Fibroblast of villous mesenchyme (primary cell): Measurements from ENCODE around the gene HOXB9. TPM values are rescaled to one million over a fixed set of nuclear protein-coding genes. Genes with fewer than 3 reads are reported as not detected.

Source experiments
- DNase-seq: peaks from one replicate; pipeline ENCODE4 v3.0.0-alpha.2; 2010; ENCODE audit warnings: low read depth
- H3K4me3 ChIP-seq: 2 replicates; pipeline ENCODE4 v1.5.1; 2011; ENCODE audit warnings: low read depth, mild to moderate bottlenecking, low read length
- CTCF ChIP-seq: IDR thresholded peaks from 2 replicates; pipeline ENCODE4 v1.5.1; 2012; ENCODE audit warnings: low read depth, mild to moderate bottlenecking, low read length; ENCODE audit not compliant: insufficient read depth
- total RNA-seq: library from RNA; depleted of rRNA; stranded (reverse); fragments of >200 nt; gene quantifications from 2 replicates; pipeline ENCODE4 v1.2.3, GENCODE V29; 2012

Gene HOXB9
- total RNA-seq, 1 donor = not detected

GRCh38 chr17:48631693-48632578 lies 5.8 kb upstream of the HOXB9 start:
- no peak overlapping the region for H3K4me3 ChIP-seq
- TF ChIP-seq CTCF = no peak
- DNase-seq = no peak

DNA sequence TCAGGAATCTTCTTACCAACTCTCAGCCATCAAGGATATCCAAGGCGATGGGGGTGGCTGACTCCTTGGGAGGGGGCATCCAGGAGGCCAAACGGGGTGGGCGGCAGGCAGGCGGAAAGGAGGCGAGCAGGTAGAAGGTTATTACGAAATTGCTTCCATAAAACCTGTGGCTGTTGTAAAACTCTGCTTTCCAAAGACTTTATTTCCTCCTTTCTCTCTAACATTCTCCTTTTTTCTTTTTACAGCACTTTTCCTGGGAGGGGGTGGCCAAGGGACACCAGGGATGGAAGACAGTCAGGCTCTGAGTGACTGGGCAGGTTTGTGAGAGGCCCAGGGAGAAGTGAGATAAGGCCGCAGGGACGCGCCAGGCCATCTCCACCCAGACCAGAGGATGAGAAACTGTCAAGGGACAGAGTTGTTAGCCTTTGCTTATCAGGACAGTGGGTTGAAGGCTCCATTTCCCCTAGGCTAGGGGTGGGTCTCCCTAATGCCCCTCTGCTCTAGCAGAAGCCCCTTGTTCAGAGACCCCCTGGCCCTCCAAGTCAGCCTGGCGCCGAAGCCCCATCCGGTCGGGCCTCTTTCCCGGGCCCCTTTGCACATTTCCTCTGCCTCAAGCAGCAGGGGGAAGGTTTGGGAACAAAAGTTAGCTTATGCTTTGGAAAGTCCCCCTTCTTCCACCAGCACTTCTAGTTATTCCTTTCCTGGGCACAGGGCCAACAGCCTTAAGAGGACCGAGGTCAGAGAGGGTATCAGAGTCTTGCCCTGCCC lies 5.0 kb upstream of the HOXB9 start:
- no peak overlapping the region for H3K4me3 ChIP-seq
- DNase-seq = no peak
- no peak for TF ChIP-seq CTCF

- H3K4me3 ChIP-seq = no peak overlapping the region
- DNase-seq = no peak
- no peak for TF ChIP-seq CTCF
Observed at GRCh38 chr17:48630009-48630924, 4.1 kb upstream of the HOXB9 start.

GRCh38 chr17:48629411-48629759 lies 3.2 kb upstream of the HOXB9 start:
- TF ChIP-seq CTCF = no peak
- no peak for DNase-seq
- no peak overlapping the region for H3K4me3 ChIP-seq

DNA sequence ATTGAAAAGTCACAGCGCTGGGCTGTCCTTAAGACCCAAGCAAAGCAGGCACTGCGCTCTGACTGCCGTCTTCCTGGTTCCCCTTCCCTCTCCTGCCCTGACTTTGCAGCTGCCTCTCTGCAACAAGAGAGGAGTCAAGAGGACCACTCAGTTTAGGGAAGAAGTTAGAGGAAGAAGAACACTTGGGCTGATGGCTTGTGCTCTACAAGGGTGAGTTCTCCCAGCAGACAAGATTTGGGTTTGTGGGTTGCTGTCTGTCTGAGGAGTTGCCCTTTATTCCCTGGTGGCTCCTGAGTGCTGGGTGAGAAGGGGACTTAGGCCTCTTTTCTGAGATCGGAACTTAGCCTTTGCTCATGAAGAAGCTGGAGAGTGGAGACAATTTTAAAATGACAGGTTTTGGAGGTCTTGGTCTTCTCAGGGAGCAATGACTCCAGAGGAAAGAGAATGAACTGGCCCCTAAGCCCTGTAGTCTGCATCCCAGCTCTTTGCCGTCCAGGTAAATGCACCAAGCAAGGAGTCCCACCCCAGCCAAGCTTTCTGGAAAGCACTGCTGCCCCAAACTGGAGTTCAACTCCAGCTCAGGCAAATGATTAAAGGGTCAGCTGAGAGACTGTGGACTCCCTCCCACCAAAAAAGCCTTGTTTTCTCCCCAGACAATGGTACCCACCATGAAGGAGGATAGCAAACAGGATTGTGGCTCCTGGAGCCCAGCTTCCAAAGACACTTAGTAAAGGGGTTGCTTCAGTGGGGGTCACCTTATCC lies 2.7 kb upstream of the HOXB9 start:
- no peak overlapping the region for H3K4me3 ChIP-seq
- TF ChIP-seq CTCF = no peak
- DNase-seq = no peak
